Duodenal mucosa (tissue), 2 donors: ENCODE measurements around the gene SENP8.
"Not testable (repeated sequence)": the region's sequence is repeated elsewhere in the genome, so short reads cannot be mapped to it uniquely, and the experiment has no call there.

Experiments
- H3K27ac ChIP-seq: one replicate; pipeline ENCODE4 v1.7.0; 2013; ENCODE audit warnings: low read depth, low read length
- H3K27me3 ChIP-seq, 2 donors: one replicate each; pipeline ENCODE4 v1.7.0; 2013; ENCODE audit warnings: low read length in 2 of 2, control low read depth in 1 of 2; ENCODE audit not compliant: insufficient read depth in 2 of 2, control insufficient read depth in 1 of 2
- H3K36me3 ChIP-seq, 2 donors: one replicate each; pipeline ENCODE4 v1.7.0; 2013; ENCODE audit warnings: low read length in 2 of 2, control low read depth in 1 of 2; ENCODE audit not compliant: insufficient read depth in 2 of 2, control insufficient read depth in 1 of 2
- H3K4me1 ChIP-seq, 2 donors: one replicate each; pipeline ENCODE4 v1.7.0; 2013; ENCODE audit warnings: low read length in 2 of 2, control low read depth in 1 of 2; ENCODE audit not compliant: insufficient read depth in 2 of 2, control insufficient read depth in 1 of 2
- H3K4me3 ChIP-seq, 2 donors: one replicate each; pipeline ENCODE4 v1.7.0; 2013; ENCODE audit warnings: low read length in 2 of 2, low read depth in 1 of 2
- H3K9ac ChIP-seq, 2 donors: one replicate each; pipeline ENCODE4 v1.7.0; 2013; ENCODE audit warnings: low read length in 2 of 2, low read depth in 1 of 2
- H3K9me3 ChIP-seq, 2 donors: one replicate each; pipeline ENCODE4 v1.7.0; 2013; ENCODE audit warnings: low read length in 2 of 2, control low read depth in 1 of 2; ENCODE audit not compliant: control insufficient read depth in 1 of 2

SENP8 gene

DNA sequence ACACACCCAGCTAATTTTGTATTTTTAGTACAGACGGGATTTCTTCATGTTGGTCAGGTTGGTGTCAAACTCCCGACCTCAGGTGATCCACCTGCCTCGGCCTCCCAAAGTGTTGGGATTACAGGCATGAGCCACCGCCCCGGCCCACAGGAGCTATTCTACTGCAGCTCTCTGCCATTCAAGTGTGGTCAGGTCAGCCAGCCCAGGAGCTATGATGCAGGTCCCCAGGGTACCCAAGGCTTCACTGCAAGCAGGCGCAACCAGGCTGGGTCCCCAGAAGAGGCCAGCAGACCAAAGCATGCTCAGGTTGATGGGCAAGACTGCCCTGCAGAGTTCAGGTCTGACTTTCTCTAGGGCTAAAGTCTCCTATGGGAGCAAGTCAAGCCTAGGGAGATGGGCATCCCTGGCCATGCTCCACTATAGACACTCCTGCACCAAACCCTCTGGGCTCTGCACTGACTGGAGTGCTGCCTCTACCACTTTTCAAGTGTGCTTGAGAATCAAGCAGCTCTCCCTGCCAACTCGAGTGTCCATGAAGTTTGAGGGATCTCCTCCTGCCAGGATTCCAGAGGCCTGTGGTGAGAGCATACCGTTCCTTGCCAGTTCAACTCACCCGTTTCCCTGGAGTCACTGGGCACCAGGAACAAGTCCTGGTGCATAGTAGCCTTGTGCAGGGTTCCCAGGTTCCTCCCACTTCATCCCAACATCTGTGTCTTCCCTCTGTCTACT lies 31.1 kb upstream of the SENP8 start:
- H3K36me3 ChIP-seq = no peaks in the 10 kb centered on the region
- no peak overlapping the region for H3K27ac ChIP-seq
- H3K9ac ChIP-seq = no peak overlapping the region
- H3K4me3 ChIP-seq = no peak overlapping the region
- H3K4me1 ChIP-seq = no peaks in the 10 kb centered on the region
- no peaks in the 10 kb centered on the region for H3K27me3 ChIP-seq
- H3K9me3 ChIP-seq = peaks cover 0 to 3% of the 10 kb centered on the region in 2 donors

DNA sequence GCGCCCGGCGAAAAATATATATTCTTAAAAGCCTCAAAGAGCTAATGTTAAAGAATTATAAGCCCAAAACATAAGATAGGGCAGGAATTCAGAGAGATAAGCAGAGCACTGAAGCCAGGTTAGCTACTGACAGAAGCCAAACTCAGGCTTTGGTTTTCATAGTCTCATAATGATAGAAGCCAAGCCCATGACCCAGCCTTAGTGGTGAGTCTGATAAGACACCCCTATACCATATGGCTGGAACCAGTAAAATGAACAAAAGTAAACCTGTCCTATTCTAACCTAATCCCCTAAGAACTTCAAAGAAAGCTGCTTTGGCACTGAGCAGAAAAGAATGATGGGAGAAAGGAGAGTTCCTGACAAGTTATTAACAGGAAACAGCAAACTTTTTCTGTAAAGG lies 26.2 kb upstream of the SENP8 start:
- Histone ChIP-seq H3K9ac (no peak overlapping the region), H3K27ac (no peak overlapping the region), H3K27me3 (no peaks in the 10 kb centered on the region), H3K4me3 (no peak overlapping the region), H3K4me1 (no peaks in the 10 kb centered on the region), H3K9me3 (peaks cover 0 to 3% of the 10 kb centered on the region in 2 donors), H3K36me3 (no peaks in the 10 kb centered on the region)

DNA sequence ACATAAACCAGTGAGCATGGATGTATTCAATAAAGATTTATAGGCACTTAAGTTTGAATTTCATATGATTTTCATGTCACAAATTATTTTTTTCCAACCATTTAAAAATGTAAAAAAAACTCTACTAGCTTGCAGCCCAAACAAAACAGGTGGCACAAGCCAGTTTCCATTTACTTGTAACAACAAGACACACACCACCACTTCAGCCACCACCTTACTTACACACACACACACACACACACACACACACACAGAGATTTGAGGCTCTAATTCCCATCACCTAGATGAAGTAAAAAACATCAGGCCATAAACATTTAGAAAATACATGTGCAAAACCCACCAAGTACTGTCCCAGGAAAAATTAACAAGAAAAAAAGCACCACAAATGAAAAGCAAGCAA lies 25.5 kb upstream of the SENP8 start:
- Histone ChIP-seq H3K36me3 (no peaks in the 10 kb centered on the region), H3K9ac (no peak overlapping the region), H3K27ac (no peak overlapping the region), H3K27me3 (no peaks in the 10 kb centered on the region), H3K4me1 (no peaks in the 10 kb centered on the region), H3K9me3 (no peaks in the 10 kb centered on the region), H3K4me3 (no peak overlapping the region)

DNA sequence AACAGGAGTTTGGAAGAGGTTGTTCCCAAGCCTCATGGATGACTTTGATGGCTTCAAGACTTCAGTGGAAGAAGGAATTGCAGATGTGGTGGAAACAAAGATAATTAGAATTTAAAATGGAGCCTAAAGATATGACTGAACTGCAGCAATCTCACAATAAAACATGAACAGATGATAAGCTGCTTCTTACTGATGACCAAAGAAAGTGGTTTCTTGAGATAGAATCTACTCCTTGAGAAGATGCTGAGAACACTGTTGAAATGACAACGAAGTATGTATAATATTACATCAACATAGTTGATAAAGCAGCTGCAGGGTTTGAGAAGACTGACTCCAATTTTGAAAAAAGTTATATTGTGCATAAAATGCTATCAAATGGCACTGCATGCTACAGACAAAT lies 21.4 kb upstream of the SENP8 start:
- Histone ChIP-seq H3K9me3 (no peaks in the 10 kb centered on the region), H3K27ac (no peak overlapping the region), H3K4me3 (no peak overlapping the region), H3K4me1 (no peaks in the 10 kb centered on the region), H3K27me3 (no peaks in the 10 kb centered on the region), H3K36me3 (no peaks in the 10 kb centered on the region), H3K9ac (no peak overlapping the region)

DNA sequence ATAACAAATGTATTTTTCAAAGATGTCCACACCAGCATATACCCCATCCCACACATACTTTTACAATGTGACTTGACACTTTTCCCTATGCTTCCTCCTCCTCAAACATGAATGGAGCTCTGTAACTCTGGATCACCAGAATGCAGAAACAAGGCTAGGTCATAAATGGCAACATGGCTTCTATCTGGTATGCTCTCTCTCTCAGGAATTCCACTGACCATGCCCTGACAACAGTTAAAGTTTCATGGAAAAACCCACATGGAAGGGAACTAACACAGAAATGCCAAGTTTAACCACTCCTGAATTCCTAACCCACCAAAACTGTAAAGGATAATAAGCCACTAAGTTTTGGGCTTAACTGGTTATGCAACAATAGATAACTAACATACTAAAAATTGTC lies 20.2 kb upstream of the SENP8 start:
- H3K27ac ChIP-seq = no peak overlapping the region
- no peaks in the 10 kb centered on the region for H3K27me3 ChIP-seq
- no peaks in the 10 kb centered on the region for H3K9me3 ChIP-seq
- H3K4me1 ChIP-seq = no peaks in the 10 kb centered on the region
- no peak overlapping the region for H3K4me3 ChIP-seq
- H3K9ac ChIP-seq = no peak overlapping the region
- no peaks in the 10 kb centered on the region for H3K36me3 ChIP-seq

DNA sequence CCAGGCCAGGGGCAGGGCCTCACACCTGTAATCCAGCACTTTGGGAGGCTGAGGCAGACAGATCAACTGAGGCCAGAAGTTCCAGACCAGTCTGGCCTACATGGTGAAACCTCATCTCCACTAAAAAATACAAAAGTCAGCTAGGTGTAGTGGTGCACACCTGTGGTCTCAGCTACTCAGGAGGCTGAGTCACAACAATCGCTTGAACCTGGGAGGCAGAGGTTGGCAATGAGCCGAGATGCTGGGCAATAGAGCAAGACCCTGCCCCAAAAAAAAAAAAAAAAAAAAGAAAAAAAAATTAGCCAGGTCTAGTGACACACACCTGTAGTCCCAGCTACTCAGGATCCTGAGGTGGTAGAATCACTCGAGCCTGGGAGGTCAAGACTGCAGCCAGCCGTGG lies 19.0 kb upstream of the SENP8 start:
- H3K36me3 ChIP-seq = no peaks in the 10 kb centered on the region
- H3K4me3 ChIP-seq = no peak overlapping the region
- H3K4me1 ChIP-seq = no peaks in the 10 kb centered on the region
- H3K27ac ChIP-seq = no peak overlapping the region
- H3K9me3 ChIP-seq = no peaks in the 10 kb centered on the region
- H3K9ac ChIP-seq = no peak overlapping the region
- no peaks in the 10 kb centered on the region for H3K27me3 ChIP-seq

DNA sequence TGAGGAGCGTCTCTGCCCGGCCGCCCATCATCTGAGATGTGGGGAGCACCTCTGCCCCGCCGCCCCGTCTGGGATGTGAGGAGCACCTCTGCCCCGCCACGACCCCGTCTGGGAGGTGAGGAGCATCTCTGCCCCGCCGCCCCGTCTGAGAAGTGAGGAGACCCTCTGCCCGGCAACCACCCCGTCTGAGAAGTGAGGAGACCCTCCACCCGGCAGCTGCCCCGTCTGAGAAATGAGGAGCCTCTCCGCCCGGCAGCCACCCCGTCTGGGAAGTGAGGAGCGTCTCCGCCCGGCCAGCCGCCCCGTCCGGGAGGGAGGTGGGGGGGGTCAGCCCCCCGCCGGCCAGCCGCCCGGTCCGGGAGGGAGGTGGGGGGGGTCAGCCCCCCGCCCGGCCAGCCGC lies 17.7 kb upstream of the SENP8 start:
- H3K9me3 ChIP-seq, H3K36me3 ChIP-seq, H3K4me3 ChIP-seq, H3K9ac ChIP-seq, H3K27ac ChIP-seq, H3K27me3 ChIP-seq, H3K4me1 ChIP-seq: not testable (repeated sequence)

DNA sequence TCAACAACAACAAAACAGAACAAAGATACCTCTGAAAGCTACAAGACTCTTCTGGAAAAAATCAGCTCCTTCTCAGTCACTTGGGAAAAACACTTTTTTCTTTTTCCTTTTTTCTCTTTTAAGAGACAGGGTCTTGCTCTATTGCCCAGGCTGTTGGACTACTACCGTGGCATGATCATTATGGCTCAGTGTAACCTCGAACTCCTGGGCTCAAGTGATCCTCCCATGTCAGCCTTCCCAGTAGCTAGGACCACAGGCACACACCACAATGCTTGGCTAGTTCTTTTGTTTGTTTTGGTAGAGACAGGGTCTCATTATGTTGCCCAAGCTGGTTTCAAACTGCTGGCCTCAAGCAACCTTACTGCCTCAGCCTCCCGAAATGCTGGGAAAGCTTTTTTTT lies 13.1 kb upstream of the SENP8 start:
- Histone ChIP-seq H3K4me1 (no peaks in the 10 kb centered on the region), H3K27ac (no peak overlapping the region), H3K36me3 (no peaks in the 10 kb centered on the region), H3K9ac (no peak overlapping the region), H3K9me3 (no peaks in the 10 kb centered on the region), H3K4me3 (no peak overlapping the region), H3K27me3 (no peaks in the 10 kb centered on the region)

DNA sequence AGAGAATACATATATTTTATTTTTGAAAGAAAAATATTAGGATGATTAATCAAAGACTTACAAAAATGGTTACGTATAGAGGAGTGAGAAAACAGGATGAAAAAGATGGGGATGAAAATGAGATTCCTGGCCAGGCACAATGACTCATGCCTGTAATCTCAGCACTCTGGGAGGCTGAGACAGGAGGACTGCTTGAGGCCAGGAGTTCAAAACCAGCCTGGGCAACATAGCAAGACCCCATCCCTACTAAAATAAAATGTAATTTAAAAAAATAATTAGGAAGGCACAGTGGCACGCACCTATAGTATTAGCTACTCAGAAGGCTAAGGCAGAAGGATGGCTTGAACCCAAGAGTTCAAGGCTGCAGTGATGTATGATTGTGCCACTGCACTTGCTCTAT lies 12.1 kb upstream of the SENP8 start:
- H3K36me3 ChIP-seq = no peaks in the 10 kb centered on the region
- no peaks in the 10 kb centered on the region for H3K9me3 ChIP-seq
- H3K9ac ChIP-seq = no peak overlapping the region
- H3K4me1 ChIP-seq = no peaks in the 10 kb centered on the region
- no peaks in the 10 kb centered on the region for H3K27me3 ChIP-seq
- no peak overlapping the region for H3K4me3 ChIP-seq
- H3K27ac ChIP-seq = no peak overlapping the region

DNA sequence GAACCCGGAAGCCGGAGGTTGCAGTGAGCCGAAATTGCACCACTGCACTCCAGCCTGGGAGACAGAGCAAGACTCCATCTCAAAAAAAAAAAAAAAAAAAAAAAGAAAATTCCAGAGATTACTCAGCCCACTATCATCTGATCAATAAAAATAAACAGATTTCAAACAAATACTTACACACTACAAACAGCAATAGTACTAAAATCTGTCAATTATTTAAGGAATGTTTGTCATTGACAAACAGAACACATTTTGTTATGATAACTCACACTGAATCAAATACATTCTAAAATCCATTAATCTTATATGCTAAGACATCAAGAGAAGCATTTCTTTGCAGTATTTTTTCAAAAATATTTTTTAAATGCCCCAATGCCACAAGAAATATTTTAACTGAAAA lies 7.8 kb upstream of the SENP8 start:
- no peak overlapping the region for H3K4me3 ChIP-seq
- H3K4me1 ChIP-seq = no peaks in the 10 kb centered on the region
- no peak overlapping the region for H3K27ac ChIP-seq
- H3K27me3 ChIP-seq = no peaks in the 10 kb centered on the region
- H3K36me3 ChIP-seq = no peaks in the 10 kb centered on the region
- H3K9me3 ChIP-seq = no peaks in the 10 kb centered on the region
- no peak overlapping the region for H3K9ac ChIP-seq

DNA sequence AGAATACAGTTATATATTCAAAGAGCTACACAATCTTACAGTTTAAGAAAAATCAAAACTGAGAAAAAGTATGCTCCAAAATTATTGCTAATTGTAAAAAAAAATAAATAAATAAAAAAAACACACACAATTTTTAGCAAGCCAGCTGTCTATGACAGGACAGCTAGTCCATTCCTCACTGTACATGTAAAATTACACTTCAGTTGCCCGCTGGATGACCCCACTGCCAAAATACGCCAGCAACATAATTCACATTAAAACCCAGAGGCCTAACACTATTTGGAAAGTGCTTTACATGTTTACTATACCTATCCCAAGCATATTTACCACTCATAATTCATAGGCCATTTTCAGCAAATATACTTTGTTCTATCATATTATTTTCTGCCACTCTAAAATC lies 6.1 kb upstream of the SENP8 start:
- Histone ChIP-seq H3K9me3 (no peaks in the 10 kb centered on the region), H3K9ac (no peak overlapping the region), H3K4me3 (no peak overlapping the region), H3K4me1 (peaks cover 7 to 9% of the 10 kb centered on the region in 2 donors), H3K27me3 (no peaks in the 10 kb centered on the region), H3K27ac (no peak overlapping the region), H3K36me3 (no peaks in the 10 kb centered on the region)
